Esophagus squamous epithelium (tissue), 4 donors: ENCODE results near the gene SEMA5B.

ENCODE experiments used
- POLR2A ChIP-seq, 4 donors: fragments of 450-650 bp; IDR thresholded peaks; one replicate each; pipeline ENCODE4 v1.6.1; 2017; ENCODE audit warnings: antibody characterized with exemption in 4 of 4, mild to moderate bottlenecking in 4 of 4, moderate library complexity in 3 of 4
- TF ChIP-seq, protein P1 (sequence below), 6 experiments: fragments of 450-650 bp in 4 of 6; fragments of 200-600 bp in 2 of 6; sonication (generic) in 2 of 6; IDR thresholded peaks; one replicate each; pipeline ENCODE4 v1.5.1; 2016 to 2019; ENCODE audit warnings: antibody characterized with exemption in 6 of 6, mild to moderate bottlenecking in 4 of 6, moderate library complexity in 4 of 6

DNA sequence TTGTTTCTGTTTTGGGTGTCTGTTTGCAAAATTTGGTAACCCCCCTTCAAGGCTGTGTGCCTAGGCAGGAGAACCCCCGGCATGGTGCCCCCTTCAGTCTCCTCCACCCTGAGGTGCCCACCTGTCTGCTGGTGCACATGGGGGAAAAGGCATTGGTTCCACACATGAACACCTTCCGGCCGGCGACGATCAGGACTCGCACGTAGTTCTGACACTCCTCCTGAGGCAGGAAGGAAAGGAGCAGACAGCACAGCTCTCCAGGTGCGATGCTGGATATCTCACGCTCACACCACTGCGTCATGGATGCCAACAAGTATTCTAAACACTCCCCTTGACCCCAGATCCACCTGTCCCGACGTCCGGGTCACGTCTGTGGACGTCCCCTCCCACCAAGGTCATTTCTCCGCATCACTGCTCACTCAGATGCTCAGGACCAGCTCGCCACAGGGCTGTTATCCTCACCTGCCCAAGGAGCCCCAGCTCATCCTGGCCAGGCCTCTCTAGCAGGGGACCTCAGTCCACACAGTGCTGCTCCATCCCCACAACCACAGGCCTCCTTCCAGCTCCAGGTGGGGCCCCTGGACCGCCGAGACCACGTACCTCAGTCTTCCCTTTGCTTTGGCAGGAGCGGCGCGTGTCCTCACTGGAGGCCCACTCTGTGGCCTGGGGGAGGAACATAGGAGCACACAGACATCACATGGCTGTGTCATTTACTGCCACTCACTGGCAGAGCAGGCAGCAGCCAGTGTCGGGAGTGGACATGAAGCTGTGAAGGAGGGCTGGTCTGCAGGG is 99.0 kb downstream of the SEMA5B start:
- TF ChIP-seq, protein P1, sequence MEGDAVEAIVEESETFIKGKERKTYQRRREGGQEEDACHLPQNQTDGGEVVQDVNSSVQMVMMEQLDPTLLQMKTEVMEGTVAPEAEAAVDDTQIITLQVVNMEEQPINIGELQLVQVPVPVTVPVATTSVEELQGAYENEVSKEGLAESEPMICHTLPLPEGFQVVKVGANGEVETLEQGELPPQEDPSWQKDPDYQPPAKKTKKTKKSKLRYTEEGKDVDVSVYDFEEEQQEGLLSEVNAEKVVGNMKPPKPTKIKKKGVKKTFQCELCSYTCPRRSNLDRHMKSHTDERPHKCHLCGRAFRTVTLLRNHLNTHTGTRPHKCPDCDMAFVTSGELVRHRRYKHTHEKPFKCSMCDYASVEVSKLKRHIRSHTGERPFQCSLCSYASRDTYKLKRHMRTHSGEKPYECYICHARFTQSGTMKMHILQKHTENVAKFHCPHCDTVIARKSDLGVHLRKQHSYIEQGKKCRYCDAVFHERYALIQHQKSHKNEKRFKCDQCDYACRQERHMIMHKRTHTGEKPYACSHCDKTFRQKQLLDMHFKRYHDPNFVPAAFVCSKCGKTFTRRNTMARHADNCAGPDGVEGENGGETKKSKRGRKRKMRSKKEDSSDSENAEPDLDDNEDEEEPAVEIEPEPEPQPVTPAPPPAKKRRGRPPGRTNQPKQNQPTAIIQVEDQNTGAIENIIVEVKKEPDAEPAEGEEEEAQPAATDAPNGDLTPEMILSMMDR (IDR thresholded peaks at IDR 0.05), result no peak
- TF ChIP-seq POLR2A (IDR thresholded peaks at IDR 0.05), result no peak
